ENCODE measurements around the gene CFAP74. TPM values are rescaled to one million over a fixed set of nuclear protein-coding genes. Genes with fewer than 3 reads are reported as not detected.

CFAP74 gene
- total and polyA plus RNA-seq, 2 of the 13 experiments (the other 11 are each of a cell fraction or from before 2014, with no cell fraction given), result 0.27 to 0.62 TPM

GRCh38 chr1:1898246-1898933, 105.2 kb downstream of the CFAP74 start:
- intact Hi-C loops (cut with micrococcal nuclease; ENCODE audit: unreplicated experiment), result no loop called here
- in situ Hi-C loops (cut with HindIII; ENCODE audit: extremely low pct_ligation_motif_present, low pct_unique_long_range_greater_than_20kb), result no loop called here
- DNase-seq (ENCODE audit: low spot score) (no peak), FAIRE-seq (no peak), ATAC-seq (no peak)
- Histone ChIP-seq H3K27ac (ENCODE audit: extremely low read length, insufficient read depth, low read length) (no peak overlapping the region), H4K20me1 (ENCODE audit: insufficient read depth, low read length) (no peaks in the 10 kb centered on the region), H3K4me2 (ENCODE audit: low read depth, low read length) (peak overlapping the region; percentile 73; the same call in 1 of the 2 replicates), H3K4me1 (ENCODE audit: insufficient read depth, low read length) (peaks cover 77% of the 10 kb centered on the region), H3K36me3 (replicated peaks in 1 of 2; ENCODE audit: control insufficient read depth in 1 of 2, insufficient read depth in 2 of 2, low read length in 2 of 2) (no peaks in the 10 kb centered on the region), H3K27me3 (ENCODE audit: control insufficient read depth in 1 of 2, insufficient read depth in 2 of 2, low read length in 2 of 2) (no peaks in the 10 kb centered on the region; a peak in 1 of 5 replicates), H3K4me3 (replicated peaks in 1 of 3; ENCODE audit: insufficient read depth in 1 of 3, low read depth in 2 of 3, low read length in 3 of 3) (no peak overlapping the region), H3K79me2 (ENCODE audit: insufficient read depth, low read length) (no peaks in the 10 kb centered on the region), H3K9me3 (ENCODE audit: low read length) (no peaks in the 10 kb centered on the region), H2AFZ (ENCODE audit: low read length) (no peak overlapping the region), H3K9ac (ENCODE audit: insufficient read depth, low read depth, low read length) (no peak overlapping the region)
- WGBS (ENCODE audit: low lambda C conversion rate), result 50% methylated on average over 4 of the region's 6 CpGs
- CTCF ChIA-PET (ENCODE audit: low intra/inter-chr PET ratio, low total read pairs), result interaction anchor here (1.3 kb wide), 1 partner anchor 11 kb away, joined by 3 read pairs; no protein-coding TSS in a partner anchor
- BruUV-seq (replicated peaks), result no TSS peak
- POLR2A ChIA-PET, result interaction anchor here (0.8 kb wide), 1 partner anchor 11 kb away, joined by 3 read pairs; no protein-coding TSS in a partner anchor
- no peak for TF ChIP-seq ZBTB2 (CRISPR knock-in tag; IDR thresholded peaks at IDR 0.05; ENCODE audit: low read depth)
- peak; percentile 51 for TF ChIP-seq MNT (IDR thresholded peaks at IDR 0.05)
- peak; percentile 9 for TF ChIP-seq TBL1XR1 (IDR thresholded peaks at IDR 0.05; ENCODE audit: borderline replicate concordance, low read length, partially characterized antibody)
- no peak for TF ChIP-seq ZSCAN31 (CRISPR knock-in tag; IDR thresholded peaks at IDR 0.05; ENCODE audit: low read depth)
- TF ChIP-seq PRPF4 (IDR thresholded peaks at IDR 0.05; ENCODE audit: low read depth, low read length, poor library complexity, severe bottlenecking), result no peak
- no peak for TF ChIP-seq ZNF572 (CRISPR knock-in tag; IDR thresholded peaks at IDR 0.05)
- TF ChIP-seq ZFP36L2 (CRISPR knock-in tag; IDR thresholded peaks at IDR 0.05), result no peak
- TF ChIP-seq TAF15 (IDR thresholded peaks at IDR 0.05; ENCODE audit: low read depth, low read length, poor library complexity, severe bottlenecking), result no peak
- TF ChIP-seq MYC (CRISPR knock-in tag; IDR thresholded peaks at IDR 0.05; ENCODE audit: borderline replicate concordance), result no peak
- TF ChIP-seq CEBPB (IDR thresholded peaks at IDR 0.05; ENCODE audit: borderline replicate concordance, low read depth, low read length), result no peak
- no peak for TF ChIP-seq ZMYM3 (CRISPR knock-in tag; IDR thresholded peaks at IDR 0.05)
- TF ChIP-seq PAXIP1 (CRISPR knock-in tag; conservative IDR thresholded peaks at IDR 0.05), result no peak
- TF ChIP-seq BORCS8-MEF2B (CRISPR knock-in tag; IDR thresholded peaks at IDR 0.05), result no peak
- TF ChIP-seq ZMYM2 (CRISPR knock-in tag; IDR thresholded peaks at IDR 0.05), result peak; percentile 51
- no peak for TF ChIP-seq ZNF878 (CRISPR knock-in tag; IDR thresholded peaks at IDR 0.05)
- no peak for TF ChIP-seq CTCF (CRISPR knock-in tag; IDR thresholded peaks at IDR 0.05)

All from HepG2 (cell line).